HepG2 (cell line): ENCODE measurements around the gene ABHD17C.

Source experiments
- CTCF ChIP-seq: sonication (generic); formaldehyde crosslinking; IDR thresholded peaks from 2 replicates; pipeline ENCODE4 v1.5.0; 2020; ENCODE audit warnings: mild to moderate bottlenecking, missing genetic modification reagents, moderate library complexity
- MED1 ChIP-seq: sonication (generic); formaldehyde crosslinking; IDR thresholded peaks from 2 replicates; pipeline ENCODE4 v1.4.0; 2020; ENCODE audit warnings: missing genetic modification reagents
- POLR2A ChIP-seq, 2 experiments: IDR thresholded peaks; 2 replicates each; pipeline ENCODE4 v1.6.1; 2011; ENCODE audit warnings: low read depth in 2 of 2, low read length in 2 of 2, mild to moderate bottlenecking in 1 of 2, moderate library complexity in 1 of 2; ENCODE audit not compliant: insufficient read depth in 1 of 2
- POLR2AphosphoS2 ChIP-seq: IDR thresholded peaks from 2 replicates; pipeline ENCODE4 v1.6.1; 2011; ENCODE audit warnings: low read depth, low read length, improper control_type of control experiment

GRCh38 chr15:80778621-80778963, 83.5 kb downstream of the ABHD17C start:
- TF ChIP-seq POLR2AphosphoS2 (no peak), POLR2A (IDR thresholded peaks at IDR 0.05; ENCODE audit: insufficient read depth in 1 of 2, low read depth in 2 of 2, low read length in 2 of 2) (no peak), MED1 (no peak), CTCF (CRISPR knock-in tag) (no peak)
